Measurements from ENCODE around the gene LIG1.

DNA sequence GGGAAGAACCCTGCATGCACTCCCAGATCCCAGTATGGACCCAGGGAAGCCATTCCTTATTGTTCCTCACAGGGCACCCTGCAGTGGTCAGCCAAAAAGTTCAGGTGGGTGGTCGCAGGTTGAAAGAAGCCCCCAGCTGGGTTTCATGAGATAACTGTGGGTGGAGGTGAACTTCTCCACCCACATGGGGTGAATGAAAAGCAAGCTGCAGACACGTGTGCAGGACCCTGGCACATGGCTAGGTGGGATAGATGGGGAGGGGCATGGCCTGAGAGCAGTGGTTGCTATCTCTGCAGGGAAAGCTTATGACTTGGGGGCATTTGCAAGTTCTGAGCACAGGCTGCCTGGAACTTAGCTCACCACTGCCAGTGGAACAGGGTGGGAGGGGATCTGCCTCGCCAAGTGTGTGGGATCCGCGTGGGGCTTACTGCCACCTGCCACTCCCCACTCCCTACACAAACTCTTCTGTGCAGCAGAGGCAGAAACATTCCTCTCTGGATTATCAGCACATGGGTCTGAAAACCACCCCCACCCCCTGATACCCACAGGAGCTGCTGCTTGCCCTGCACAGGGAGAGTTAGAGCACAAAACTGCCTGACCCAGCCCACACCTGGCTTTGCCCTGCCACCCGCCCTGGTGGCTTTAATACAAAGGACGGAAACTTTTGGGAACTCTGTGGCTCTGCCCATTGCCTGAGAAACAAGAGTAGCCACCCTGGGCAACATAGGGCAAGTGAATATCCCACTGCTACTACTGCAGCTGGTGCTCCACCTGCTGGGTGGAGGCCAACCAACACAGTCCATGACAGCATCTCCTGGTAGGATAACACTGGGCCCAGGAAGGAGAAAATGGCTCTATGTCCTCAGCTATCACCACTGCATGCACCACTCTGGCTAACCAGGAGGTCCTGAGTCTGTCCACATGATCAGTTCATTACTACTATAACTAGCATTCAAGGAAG is 84.0 kb downstream of the LIG1 start:
- TF ChIP-seq, protein P1, sequence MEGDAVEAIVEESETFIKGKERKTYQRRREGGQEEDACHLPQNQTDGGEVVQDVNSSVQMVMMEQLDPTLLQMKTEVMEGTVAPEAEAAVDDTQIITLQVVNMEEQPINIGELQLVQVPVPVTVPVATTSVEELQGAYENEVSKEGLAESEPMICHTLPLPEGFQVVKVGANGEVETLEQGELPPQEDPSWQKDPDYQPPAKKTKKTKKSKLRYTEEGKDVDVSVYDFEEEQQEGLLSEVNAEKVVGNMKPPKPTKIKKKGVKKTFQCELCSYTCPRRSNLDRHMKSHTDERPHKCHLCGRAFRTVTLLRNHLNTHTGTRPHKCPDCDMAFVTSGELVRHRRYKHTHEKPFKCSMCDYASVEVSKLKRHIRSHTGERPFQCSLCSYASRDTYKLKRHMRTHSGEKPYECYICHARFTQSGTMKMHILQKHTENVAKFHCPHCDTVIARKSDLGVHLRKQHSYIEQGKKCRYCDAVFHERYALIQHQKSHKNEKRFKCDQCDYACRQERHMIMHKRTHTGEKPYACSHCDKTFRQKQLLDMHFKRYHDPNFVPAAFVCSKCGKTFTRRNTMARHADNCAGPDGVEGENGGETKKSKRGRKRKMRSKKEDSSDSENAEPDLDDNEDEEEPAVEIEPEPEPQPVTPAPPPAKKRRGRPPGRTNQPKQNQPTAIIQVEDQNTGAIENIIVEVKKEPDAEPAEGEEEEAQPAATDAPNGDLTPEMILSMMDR (IDR thresholded peaks at IDR 0.05; ENCODE audit: low read depth, low read length, poor library complexity, severe bottlenecking), result peak; percentile 36
- TF ChIP-seq EZH2phosphoT487 (IDR thresholded peaks at IDR 0.05; ENCODE audit: borderline replicate concordance, low read length), result no peak

All from DOHH2 (cell line).